Endodermal cell (in vitro differentiated cells): ENCODE data around the gene DIRAS1. TPM values are rescaled to one million over a fixed set of nuclear protein-coding genes. Genes with fewer than 3 reads are reported as not detected.

Experiments
- DNase-seq: peaks from one replicate; pipeline ENCODE4 v3.0.0-alpha.2; 2017
- H3K27ac ChIP-seq: 2 replicates; pipeline ENCODE4 v1.5.1; 2013; ENCODE audit warnings: mild to moderate bottlenecking, low read depth, low read length, moderate library complexity
- H3K27me3 ChIP-seq: 2 replicates; pipeline ENCODE4 v1.6.1; 2013; ENCODE audit warnings: mild to moderate bottlenecking, low read length, moderate library complexity; ENCODE audit not compliant: insufficient read depth, control insufficient read depth, poor library complexity, severe bottlenecking
- H3K36me3 ChIP-seq: 2 replicates; pipeline ENCODE4 v1.7.0; 2013; ENCODE audit warnings: mild to moderate bottlenecking, low read length, moderate library complexity; ENCODE audit not compliant: control insufficient read depth, insufficient read depth
- H3K4me1 ChIP-seq: one replicate; pipeline ENCODE4 v1.7.0; 2013; ENCODE audit warnings: low read length; ENCODE audit not compliant: control insufficient read depth, insufficient read depth
- H3K4me3 ChIP-seq: 2 replicates; pipeline ENCODE4 v1.5.1; 2013; ENCODE audit warnings: mild to moderate bottlenecking, low read length, moderate library complexity
- H3K9ac ChIP-seq: 2 replicates; pipeline ENCODE4 v1.6.1; 2013; ENCODE audit warnings: mild to moderate bottlenecking, low read length, moderate library complexity; ENCODE audit not compliant: poor library complexity, severe bottlenecking; ENCODE audit errors: extremely low read depth
- H3K9me3 ChIP-seq: 2 replicates; pipeline ENCODE4 v1.6.1; 2013; ENCODE audit warnings: mild to moderate bottlenecking, low read length, moderate library complexity; ENCODE audit not compliant: control insufficient read depth
- H3K27ac Mint-ChIP-seq: 2 replicates; pipeline ENCODE4 v1.8.0; 2020; ENCODE audit warnings: mixed read lengths
- H3K27me3 Mint-ChIP-seq: 2 replicates; pipeline ENCODE4 v1.8.0; 2021; ENCODE audit warnings: mild to moderate bottlenecking, mixed read lengths; ENCODE audit not compliant: insufficient read depth
- H3K36me3 Mint-ChIP-seq: 2 replicates; pipeline ENCODE4 v1.8.0; 2020; ENCODE audit warnings: low read depth, mixed read lengths
- H3K4me1 Mint-ChIP-seq: 2 replicates; pipeline ENCODE4 v1.8.0; 2020; ENCODE audit warnings: mixed read lengths
- H3K4me3 Mint-ChIP-seq: 2 replicates; pipeline ENCODE4 v1.8.0; 2020; ENCODE audit warnings: mild to moderate bottlenecking, moderate library complexity, mixed read lengths
- H3K9me3 Mint-ChIP-seq: 2 replicates; pipeline ENCODE4 v1.8.0; 2020; ENCODE audit warnings: mild to moderate bottlenecking, mixed read lengths
- CTCF ChIP-seq: fragments of 200-600 bp; sonication (generic); conservative IDR thresholded peaks from 2 replicates; pipeline ENCODE4 v1.5.0; 2021; ENCODE audit warnings: antibody characterized with exemption, mild to moderate bottlenecking
- WGBS, 2 experiments: methylation state at CpG; one replicate each; pipeline versions ENCODE4 v1.1.5 to v1.1.7; 2013; ENCODE audit warnings: missing lambda C conversion rate in 2 of 2, mixed read lengths in 1 of 2; ENCODE audit not compliant: insufficient coverage in 1 of 2, insufficient read length in 1 of 2; 5-methylcytosine and 5-hydroxymethylcytosine counted together
- total RNA-seq, 2 donors: library from RNA; stranded (reverse); fragmentation: NEBNext Ultra II Directional in 1 of 2; extraction: Animal tissue kit (Norgen Biotek cat#: 25700) in 1 of 2; gene quantifications; 2 replicates in 1 of 2; 3 replicates in 1 of 2; pipeline ENCODE4 v1.2.1, GENCODE V29; 2021

The DIRAS1 gene
- total RNA-seq, 2 donors from 2014 or later = 4.7 to 8.4 TPM

GRCh38 chr19:2768365-2769132 is 47.4 kb upstream of the DIRAS1 start:
- Mint-ChIP-seq H3K9me3 (no peaks in the 10 kb centered on the region), H3K36me3 (peaks cover 19% of the 10 kb centered on the region), H3K27me3 (no peaks in the 10 kb centered on the region), H3K4me3 (no peak overlapping the region), H3K27ac (no peak overlapping the region), H3K4me1 (no peaks in the 10 kb centered on the region)
- Histone ChIP-seq H3K4me3 (no peak overlapping the region), H3K27ac (no peak overlapping the region), H3K9me3 (no peaks in the 10 kb centered on the region), H3K36me3 (peaks cover 24% of the 10 kb centered on the region), H3K9ac (no peak overlapping the region), H3K27me3 (no peaks in the 10 kb centered on the region), H3K4me1 (no peaks in the 10 kb centered on the region)
- WGBS, 2 experiments = 96 to 98% methylated on average over 16 to 29 of the region's 29 CpGs
- no peak for TF ChIP-seq CTCF
- no peak for DNase-seq

GRCh38 chr19:2767688-2768087 is 46.5 kb upstream of the DIRAS1 start:
- Histone ChIP-seq H3K36me3 (peaks cover 30% of the 10 kb centered on the region), H3K27me3 (no peaks in the 10 kb centered on the region), H3K4me1 (no peaks in the 10 kb centered on the region), H3K27ac (no peak overlapping the region), H3K4me3 (no peak overlapping the region), H3K9me3 (no peaks in the 10 kb centered on the region), H3K9ac (no peak overlapping the region)
- Mint-ChIP-seq H3K4me1 (no peaks in the 10 kb centered on the region), H3K36me3 (peaks cover 23% of the 10 kb centered on the region), H3K4me3 (no peak overlapping the region), H3K27me3 (no peaks in the 10 kb centered on the region), H3K27ac (no peak overlapping the region), H3K9me3 (no peaks in the 10 kb centered on the region)
- no peak for TF ChIP-seq CTCF
- WGBS, 2 experiments = 95 to 98% methylated on average over 8 to 19 of the region's 19 CpGs
- DNase-seq = no peak

GRCh38 chr19:2766594-2767372 is 45.6 kb upstream of the DIRAS1 start:
- Histone ChIP-seq H3K27ac (no peak overlapping the region), H3K27me3 (no peaks in the 10 kb centered on the region), H3K36me3 (peaks cover 36% of the 10 kb centered on the region), H3K9me3 (no peaks in the 10 kb centered on the region), H3K4me3 (no peak overlapping the region), H3K4me1 (no peaks in the 10 kb centered on the region), H3K9ac (no peak overlapping the region)
- 93 to 96% methylated on average over 23 to 35 of the region's 35 CpGs for WGBS, 2 experiments
- no peaks in the 10 kb centered on the region for H3K27me3 Mint-ChIP-seq
- H3K27ac Mint-ChIP-seq = no peak overlapping the region
- DNase-seq = no peak
- no peaks in the 10 kb centered on the region for H3K9me3 Mint-ChIP-seq
- no peak overlapping the region for H3K4me3 Mint-ChIP-seq
- peaks cover 28% of the 10 kb centered on the region for H3K36me3 Mint-ChIP-seq
- H3K4me1 Mint-ChIP-seq = no peaks in the 10 kb centered on the region
- TF ChIP-seq CTCF = no peak
